IPS DF 6.9 (cell line): Measurements from ENCODE around the gene PSMD10.

Source experiments
- DNase-seq: peaks from one replicate; pipeline ENCODE4 v3.0.0-alpha.2; 2013; ENCODE audit warnings: low read depth, low spot score
- H3K27ac ChIP-seq: one replicate; pipeline ENCODE4 v1.5.1; 2013; ENCODE audit warnings: low read length, control low read depth
- H3K27me3 ChIP-seq: 2 replicates; pipeline ENCODE4 v1.6.1; 2013; ENCODE audit warnings: mild to moderate bottlenecking, low read length; ENCODE audit not compliant: control insufficient read depth, insufficient read depth
- H3K36me3 ChIP-seq: 2 replicates; pipeline ENCODE4 v1.6.1; 2013; ENCODE audit warnings: low read length; ENCODE audit not compliant: control insufficient read depth, insufficient read depth
- H3K4me1 ChIP-seq: 2 replicates; pipeline ENCODE4 v1.6.1; 2013; ENCODE audit warnings: low read length; ENCODE audit not compliant: control insufficient read depth, insufficient read depth
- H3K4me3 ChIP-seq: 2 replicates; pipeline ENCODE4 v1.5.1; 2013; ENCODE audit warnings: mild to moderate bottlenecking, low read length
- H3K9me3 ChIP-seq: 2 replicates; pipeline ENCODE4 v1.6.1; 2013; ENCODE audit warnings: low read length, inconsistent platforms; ENCODE audit not compliant: control insufficient read depth, insufficient read depth
- WGBS: extraction: QIAGEN DNeasy Blood & Tissue Kit; methylation state at CpG from one replicate; pipeline ENCODE4 v1.1.7; 2013; ENCODE audit warnings: mixed read lengths, missing lambda C conversion rate; ENCODE audit not compliant: insufficient read length, insufficient coverage; 5-methylcytosine and 5-hydroxymethylcytosine counted together

Gene PSMD10

GRCh38 chrX:108122748-108123147 is 31.4 kb upstream of the PSMD10 start:
- Histone ChIP-seq H3K36me3 (no peaks in the 10 kb centered on the region), H3K27ac (no peak overlapping the region), H3K4me1 (no peaks in the 10 kb centered on the region), H3K9me3 (no peaks in the 10 kb centered on the region), H3K4me3 (no peak overlapping the region), H3K27me3 (no peaks in the 10 kb centered on the region)
- DNase-seq = no peak
- no CpG with 5 or more reads among the region's 2 CpGs for WGBS

GRCh38 chrX:108121291-108121690 is 29.9 kb upstream of the PSMD10 start:
- no CpG with 5 or more reads among the region's 3 CpGs for WGBS
- Histone ChIP-seq H3K27me3 (no peaks in the 10 kb centered on the region), H3K9me3 (no peaks in the 10 kb centered on the region), H3K4me1 (no peaks in the 10 kb centered on the region), H3K36me3 (no peaks in the 10 kb centered on the region), H3K27ac (no peak overlapping the region), H3K4me3 (no peak overlapping the region)
- DNase-seq = no peak

- Histone ChIP-seq H3K4me3 (no peak overlapping the region), H3K27me3 (no peaks in the 10 kb centered on the region), H3K4me1 (no peaks in the 10 kb centered on the region), H3K36me3 (no peaks in the 10 kb centered on the region), H3K27ac (no peak overlapping the region), H3K9me3 (no peaks in the 10 kb centered on the region)
- no peak for DNase-seq
- no CpG with 5 or more reads among the region's 3 CpGs for WGBS
Observed at GRCh38 chrX:108117988-108118387, 26.6 kb upstream of the PSMD10 start.

GRCh38 chrX:108114541-108114940 is 23.2 kb upstream of the PSMD10 start:
- no peak overlapping the region for H3K27ac ChIP-seq
- no peaks in the 10 kb centered on the region for H3K27me3 ChIP-seq
- H3K36me3 ChIP-seq = no peaks in the 10 kb centered on the region
- DNase-seq = no peak
- no peaks in the 10 kb centered on the region for H3K4me1 ChIP-seq
- no peak overlapping the region for H3K4me3 ChIP-seq
- H3K9me3 ChIP-seq = no peaks in the 10 kb centered on the region

GRCh38 chrX:108105473-108105872 is 14.1 kb upstream of the PSMD10 start:
- no peaks in the 10 kb centered on the region for H3K27me3 ChIP-seq
- no peak for DNase-seq

GRCh38 chrX:108097380-108097779 is 6.0 kb upstream of the PSMD10 start:
- DNase-seq = no peak

More at GRCh38 chrX:108105473-108105872, 14.1 kb upstream of the PSMD10 start:
- H3K4me3 ChIP-seq = no peak overlapping the region
- H3K4me1 ChIP-seq = no peaks in the 10 kb centered on the region
- no peaks in the 10 kb centered on the region for H3K9me3 ChIP-seq
- no peaks in the 10 kb centered on the region for H3K36me3 ChIP-seq
- no peak overlapping the region for H3K27ac ChIP-seq

GRCh38 chrX:108091878-108092291 is 543 bp upstream of the PSMD10 start:
- no CpG with 5 or more reads among the region's 15 CpGs for WGBS
- Histone ChIP-seq H3K36me3 (no peaks in the 10 kb centered on the region), H3K4me1 (no peaks in the 10 kb centered on the region), H3K27me3 (no peaks in the 10 kb centered on the region), H3K4me3 (peak overlapping the region; percentile 58; the same call in 1 of the 2 replicates), H3K27ac (no peak overlapping the region), H3K9me3 (no peaks in the 10 kb centered on the region)
- DNase-seq = no peak

More at GRCh38 chrX:108097380-108097779, 6.0 kb upstream of the PSMD10 start:
- Histone ChIP-seq H3K4me3 (no peak overlapping the region), H3K27me3 (no peaks in the 10 kb centered on the region), H3K27ac (no peak overlapping the region), H3K9me3 (no peaks in the 10 kb centered on the region), H3K4me1 (no peaks in the 10 kb centered on the region), H3K36me3 (no peaks in the 10 kb centered on the region)
- WGBS = no CpG with 5 or more reads among the region's 2 CpGs

GRCh38 chrX:108090491-108091263 is 665 bp downstream of the PSMD10 start:
- no CpG with 5 or more reads among the region's 20 CpGs for WGBS
- no peak overlapping the region for H3K27ac ChIP-seq
- no peaks in the 10 kb centered on the region for H3K4me1 ChIP-seq
- DNase-seq = no peak
- H3K4me3 ChIP-seq = peak overlapping the region; percentile 98; the same call in 1 of the 2 replicates
- H3K9me3 ChIP-seq = no peaks in the 10 kb centered on the region
- H3K27me3 ChIP-seq = no peaks in the 10 kb centered on the region
- no peaks in the 10 kb centered on the region for H3K36me3 ChIP-seq

- no peaks in the 10 kb centered on the region for H3K4me1 ChIP-seq
- no peaks in the 10 kb centered on the region for H3K27me3 ChIP-seq
- no peaks in the 10 kb centered on the region for H3K36me3 ChIP-seq
- no peak overlapping the region for H3K27ac ChIP-seq
- no peak for DNase-seq
- no peaks in the 10 kb centered on the region for H3K9me3 ChIP-seq
- WGBS = no CpG with 5 or more reads among the region's 1 CpG
- H3K4me3 ChIP-seq = no peak overlapping the region
Observed at GRCh38 chrX:108088511-108088910, 2.8 kb downstream of the PSMD10 start.

- Histone ChIP-seq H3K4me1 (no peaks in the 10 kb centered on the region), H3K9me3 (no peaks in the 10 kb centered on the region), H3K36me3 (no peaks in the 10 kb centered on the region), H3K27ac (no peak overlapping the region), H3K27me3 (no peaks in the 10 kb centered on the region), H3K4me3 (no peak overlapping the region)
- no peak for DNase-seq
- no CpG with 5 or more reads among the region's 6 CpGs for WGBS
Observed at GRCh38 chrX:108087792-108088191, 3.5 kb downstream of the PSMD10 start.

GRCh38 chrX:108081110-108081509 is 10.2 kb downstream of the PSMD10 start:
- Histone ChIP-seq H3K4me1 (no peaks in the 10 kb centered on the region), H3K9me3 (no peaks in the 10 kb centered on the region), H3K27ac (no peak overlapping the region), H3K27me3 (no peaks in the 10 kb centered on the region), H3K4me3 (no peak overlapping the region), H3K36me3 (no peaks in the 10 kb centered on the region)
- WGBS = no CpG with 5 or more reads among the region's 2 CpGs
- DNase-seq = no peak
